GM19025 (cell line): ENCODE results near the gene PTTG2.

Source experiments
- ATAC-seq: cut with Tn5 transposase; IDR thresholded peaks from one replicate; pipeline ENCODE4 v1.9.1; 2021; ENCODE audit warnings: mild to moderate bottlenecking, low read depth, moderate library complexity; ENCODE audit not compliant: unreplicated experiment

Gene PTTG2

DNA sequence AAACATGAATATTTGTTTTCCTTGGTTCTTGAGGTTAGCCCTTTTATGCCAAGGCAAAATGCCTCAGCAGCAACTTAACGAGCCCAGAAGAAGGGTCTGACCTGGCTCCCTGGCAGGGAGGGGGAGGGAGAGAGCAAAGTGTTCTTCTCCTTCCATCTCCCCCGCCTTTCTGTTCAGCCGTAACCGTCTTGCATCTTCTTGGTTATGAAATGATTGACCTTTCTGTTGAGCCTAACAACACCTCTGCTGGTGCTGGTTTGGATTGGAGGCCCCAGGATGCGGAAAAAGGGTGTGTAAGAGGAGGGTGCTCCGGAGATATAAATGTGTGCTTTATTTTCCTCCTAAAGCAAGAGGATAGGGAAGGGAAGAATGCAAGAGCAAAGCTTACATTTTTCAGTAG lies 44.7 kb downstream of the PTTG2 start:
- ATAC-seq = no peak

DNA sequence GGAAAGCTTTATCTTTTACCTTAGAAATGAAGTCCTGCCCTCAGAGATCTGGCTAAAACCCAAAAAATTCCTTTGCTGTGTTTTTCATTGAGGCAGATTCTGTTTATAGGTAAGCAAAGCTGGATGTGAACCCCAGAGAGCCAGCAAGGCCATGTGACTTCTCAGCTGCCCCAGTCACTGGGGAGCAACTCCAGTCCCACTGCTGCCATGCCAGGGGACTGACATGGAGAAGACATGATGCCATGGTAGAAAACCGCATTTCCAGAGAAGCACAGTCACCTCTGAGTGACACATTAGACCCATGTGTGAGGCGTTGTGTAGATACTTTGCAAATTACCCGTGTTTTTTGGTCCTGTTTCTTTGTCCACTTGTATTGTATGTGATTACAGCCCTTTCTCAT lies 45.4 kb downstream of the PTTG2 start:
- ATAC-seq = no peak

- no peak for ATAC-seq
These were observed 47.4 kb downstream of the PTTG2 start for GRCh38 chr4:38007645-38008044.

GRCh38 chr4:38008571-38009021 lies 48.4 kb downstream of the PTTG2 start:
- no peak for ATAC-seq

- no peak for ATAC-seq
These were observed 49.2 kb downstream of the PTTG2 start for GRCh38 chr4:38009421-38009820.

- no peak for ATAC-seq
These were observed 49.8 kb downstream of the PTTG2 start for GRCh38 chr4:38009949-38010348.
